CD4-positive, alpha-beta T cell treated with Interleukin-21 for 1 hour (primary cell): ENCODE measurements around the gene CTCF.

Experiments used
- DNase-seq: peaks from one replicate; pipeline ENCODE4 v3.0.0-alpha.2; 2020

Gene CTCF

GRCh38 chr16:67549240-67549639 lies 13.1 kb upstream of the CTCF start:
- DNase-seq, result no peak

GRCh38 chr16:67549936-67550335 lies 12.4 kb upstream of the CTCF start:
- DNase-seq, result no peak

DNA sequence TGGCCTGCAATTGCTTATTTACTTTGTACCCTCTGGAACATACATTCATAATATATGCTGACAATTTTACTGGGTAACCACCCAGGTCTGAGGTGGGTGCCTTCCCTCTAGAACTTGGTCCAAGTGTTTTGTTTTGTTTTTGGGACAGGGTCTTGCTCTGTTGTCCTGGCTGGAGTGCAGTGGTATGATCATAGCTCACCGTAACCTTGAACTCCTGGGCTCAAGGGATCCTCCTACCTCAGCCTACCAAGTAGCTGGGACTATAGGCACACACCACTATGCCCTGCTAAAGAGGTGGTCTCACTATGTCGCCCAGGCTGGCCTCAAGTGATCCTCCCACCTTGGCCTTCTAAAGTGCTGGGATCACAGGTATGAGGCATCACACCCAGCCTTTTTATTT lies 11.2 kb upstream of the CTCF start:
- DNase-seq, result no peak

DNA sequence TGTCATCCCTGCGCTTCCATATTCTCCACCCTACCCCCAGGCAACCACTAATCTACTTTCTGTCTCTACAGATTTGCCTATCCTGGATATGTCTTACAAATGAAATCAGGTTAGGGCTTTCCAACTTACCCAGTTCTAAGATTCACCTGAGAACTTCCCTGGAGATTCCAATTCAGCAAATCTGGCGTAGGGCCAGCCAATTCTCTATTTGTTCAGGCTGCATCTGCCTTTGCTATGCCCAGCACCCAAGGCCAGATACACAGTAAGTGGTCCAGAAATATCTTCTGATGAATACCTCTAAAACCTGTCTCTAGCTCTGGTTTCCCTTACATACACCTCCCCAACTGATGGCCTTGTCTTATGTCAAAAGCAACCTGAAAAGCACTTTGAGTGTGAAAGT lies 10.4 kb upstream of the CTCF start:
- no peak for DNase-seq

GRCh38 chr16:67552476-67552875 lies 9.8 kb upstream of the CTCF start:
- no peak for DNase-seq

GRCh38 chr16:67555795-67556212 lies 6.5 kb upstream of the CTCF start:
- peak; percentile 62 for DNase-seq

DNA sequence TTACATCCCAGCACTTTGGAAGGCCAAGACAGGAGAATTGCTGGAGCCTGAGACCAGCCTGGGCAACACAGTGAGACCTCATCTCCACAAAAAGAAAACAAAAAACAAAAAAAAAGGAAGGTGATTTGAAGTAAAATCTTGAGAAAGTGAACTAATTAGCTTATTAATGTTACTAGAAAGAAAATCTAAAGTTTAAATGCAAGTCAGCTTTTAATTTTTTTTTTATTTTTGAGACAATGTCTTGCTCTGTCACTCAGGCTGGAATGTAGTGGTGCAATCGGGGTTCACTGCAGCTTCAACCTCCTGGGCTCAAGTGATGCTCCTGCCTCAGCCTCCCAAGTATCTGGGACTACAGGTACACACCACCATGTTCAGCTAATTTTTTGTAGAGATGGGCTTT lies 3.5 kb upstream of the CTCF start:
- no peak for DNase-seq

DNA sequence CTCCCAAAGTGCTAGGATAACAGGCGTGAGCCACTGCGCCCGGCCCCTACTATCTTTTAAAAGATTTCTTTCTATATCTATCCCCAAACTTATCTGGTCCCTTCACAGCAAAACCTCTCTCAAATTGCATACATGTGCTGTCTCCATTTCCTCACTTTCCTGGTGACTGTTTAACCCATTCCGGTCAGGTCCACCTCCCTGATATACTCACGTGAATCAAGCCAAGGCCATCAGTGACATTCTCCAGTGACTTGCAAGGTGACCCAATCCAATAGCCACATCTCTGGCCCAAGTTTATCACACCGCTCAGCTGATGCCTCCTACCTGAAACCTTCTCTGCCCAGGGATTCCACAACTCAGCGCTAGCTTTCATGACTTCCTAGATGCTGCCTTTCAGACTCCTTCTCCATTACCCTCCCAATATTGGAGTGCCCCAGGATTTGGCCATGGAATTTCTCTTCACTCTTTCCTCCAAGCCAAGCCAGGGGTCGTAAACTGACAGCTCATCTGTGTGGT lies 1.4 kb upstream of the CTCF start:
- DNase-seq, result no peak

GRCh38 chr16:67561501-67561823 lies 864 bp upstream of the CTCF start:
- DNase-seq, result no peak

- DNase-seq, result peak; percentile 98
These were observed 351 bp upstream of the CTCF start for GRCh38 chr16:67561824-67562525.

DNA sequence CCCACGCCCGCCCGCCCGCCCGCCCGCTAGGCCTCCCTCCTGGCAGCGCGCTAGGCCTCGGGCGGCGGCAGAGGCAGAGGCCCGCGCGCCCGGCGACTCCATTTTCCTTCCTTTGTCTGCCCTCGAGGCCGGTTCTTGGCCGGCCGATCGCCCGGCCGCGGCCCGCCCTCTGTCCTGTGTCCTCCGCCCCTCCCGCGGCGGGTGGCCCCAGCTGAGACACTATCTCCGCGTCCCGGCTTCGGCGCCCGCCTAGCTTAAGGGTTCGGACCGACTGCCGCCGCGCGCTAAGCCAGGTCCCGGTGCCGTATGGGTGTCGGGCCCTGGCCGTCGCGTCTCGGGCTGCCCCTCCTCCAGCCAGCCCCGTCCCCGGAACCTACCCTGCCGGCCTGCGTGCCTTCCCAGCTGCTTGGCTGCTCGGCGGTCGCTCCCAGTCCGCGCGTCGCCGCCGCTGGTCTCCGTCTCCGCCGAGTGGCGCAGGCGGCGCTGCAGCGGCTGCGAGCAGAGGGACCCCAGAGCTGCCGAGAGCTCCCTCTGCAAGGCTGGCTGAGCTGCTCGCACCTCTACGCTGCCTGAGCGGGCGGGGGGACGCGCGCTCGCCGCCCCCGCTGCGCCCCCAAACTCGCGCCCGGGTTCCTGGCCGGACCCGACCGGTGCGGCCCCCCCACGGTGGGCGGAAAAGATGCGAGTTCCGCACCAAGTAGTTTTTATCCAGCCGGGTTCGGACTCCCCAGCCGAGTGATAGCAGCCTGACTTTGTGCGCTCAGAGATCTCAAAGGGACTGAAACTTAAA lies 787 bp downstream of the CTCF start:
- peak; percentile 66 for DNase-seq

- peak; percentile 47 for DNase-seq
These were observed 1.6 kb downstream of the CTCF start for GRCh38 chr16:67563708-67564468.

GRCh38 chr16:67565470-67566100 lies 3.3 kb downstream of the CTCF start:
- no peak for DNase-seq

DNA sequence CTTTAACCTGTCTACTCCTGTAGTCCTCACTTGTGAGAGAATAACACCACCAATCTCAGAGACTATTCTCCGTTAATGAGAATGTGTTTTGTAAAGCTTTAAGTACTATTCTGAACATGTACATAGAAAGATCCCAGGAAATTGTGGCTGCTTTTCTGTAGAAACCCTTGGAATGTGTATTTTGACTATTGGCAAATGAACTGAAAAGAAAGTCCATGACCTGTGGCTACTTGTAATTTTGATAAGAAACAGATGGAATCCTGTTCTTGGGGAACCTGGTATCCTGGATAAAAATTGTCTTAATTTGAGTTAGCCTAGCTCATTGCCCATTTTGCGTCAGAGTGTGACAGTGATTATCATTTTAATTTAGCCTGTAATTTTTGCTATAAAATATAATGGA lies 9.1 kb downstream of the CTCF start:
- no peak for DNase-seq

- no peak for DNase-seq
These were observed 9.7 kb downstream of the CTCF start for GRCh38 chr16:67571981-67572431.

DNA sequence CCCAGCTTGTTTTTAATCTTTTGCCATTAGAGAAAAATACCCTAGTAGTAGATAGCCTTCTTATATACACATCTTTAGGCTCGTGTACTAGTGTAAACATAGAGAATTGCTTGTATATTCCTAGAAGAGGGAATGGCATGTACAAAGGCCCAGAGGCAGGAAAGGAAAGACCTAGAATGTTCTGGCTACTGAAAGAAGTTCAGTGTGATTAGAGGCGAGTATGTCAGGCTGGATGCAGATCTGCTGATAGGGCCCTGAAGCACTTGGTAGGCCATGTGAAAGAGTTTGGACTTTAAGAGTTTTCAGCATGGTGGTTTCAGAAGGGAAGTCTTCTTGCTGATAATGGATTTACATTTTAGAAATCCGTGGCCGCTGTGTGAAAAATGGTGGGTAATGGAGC lies 17.4 kb downstream of the CTCF start:
- no peak for DNase-seq

- no peak for DNase-seq
These were observed 17.9 kb downstream of the CTCF start for GRCh38 chr16:67580202-67580601.

- DNase-seq, result no peak
These were observed 31.0 kb downstream of the CTCF start for GRCh38 chr16:67593288-67593687.

- no peak for DNase-seq
These were observed 31.4 kb downstream of the CTCF start for GRCh38 chr16:67593701-67594100.

- no peak for DNase-seq
These were observed 32.1 kb downstream of the CTCF start for GRCh38 chr16:67594256-67594915.

GRCh38 chr16:67594956-67595355 lies 32.6 kb downstream of the CTCF start:
- no peak for DNase-seq

GRCh38 chr16:67598527-67598926 lies 36.2 kb downstream of the CTCF start:
- DNase-seq, result no peak

DNA sequence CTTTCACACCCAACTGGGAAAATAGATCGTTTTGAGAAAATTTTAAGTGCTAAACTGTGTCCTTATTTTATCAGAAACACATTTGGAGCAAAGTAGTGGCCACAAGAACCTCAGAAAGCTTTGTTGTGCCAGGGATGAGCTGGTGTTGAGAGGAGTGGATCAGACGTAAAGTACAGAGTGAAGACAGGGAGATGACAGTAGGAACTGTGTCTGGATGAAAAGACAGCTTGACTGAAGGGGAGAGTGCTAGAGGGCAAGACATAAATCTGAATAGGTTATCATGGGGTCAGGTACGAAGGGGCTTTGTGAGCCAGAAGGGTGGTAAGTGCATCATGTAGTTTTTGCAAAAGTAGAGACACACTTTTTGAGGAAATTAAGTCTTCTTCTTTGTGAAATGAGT lies 43.3 kb downstream of the CTCF start:
- no peak for DNase-seq
